Mammary epithelial cell (primary cell): ENCODE measurements around the gene TCP11L2.

Source experiments
- EZH2 ChIP-seq: IDR thresholded peaks from 2 replicates; pipeline ENCODE4 v1.6.1; 2012; ENCODE audit warnings: low read length, inconsistent platforms, borderline replicate concordance
- TF ChIP-seq, protein P1 (sequence below), 2 donors: IDR thresholded peaks in 1 of 2; conservative IDR thresholded peaks in 1 of 2; 2 replicates each; pipeline ENCODE4 v1.5.1; 2011 to 2012; ENCODE audit warnings: inconsistent platforms in 2 of 2, low read length in 2 of 2, mild to moderate bottlenecking in 2 of 2, control low read depth in 1 of 2, low read depth in 1 of 2; ENCODE audit not compliant: insufficient read depth in 1 of 2; ENCODE audit errors: extremely low read depth in 1 of 2

DNA sequence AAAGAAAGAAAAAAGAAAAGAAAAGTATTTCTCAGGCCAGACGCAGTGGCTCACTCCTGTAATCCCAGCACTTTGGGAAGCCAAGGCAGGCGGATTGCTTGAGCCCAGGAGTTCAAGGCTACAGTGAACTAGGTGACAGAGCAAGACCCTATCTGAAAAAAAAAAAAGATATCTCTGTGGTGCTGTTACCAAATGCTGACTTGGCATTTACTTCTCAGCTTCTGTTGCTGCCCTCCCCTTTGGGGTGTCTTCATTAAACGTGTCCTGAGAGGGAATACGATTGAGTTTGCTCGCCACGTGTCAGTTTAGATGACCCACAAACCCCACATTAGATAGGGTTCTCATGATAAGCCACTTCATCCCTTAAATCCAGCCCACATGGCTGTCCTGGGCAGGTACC, 50.6 kb downstream of the TCP11L2 start:
- TF ChIP-seq, protein P1, sequence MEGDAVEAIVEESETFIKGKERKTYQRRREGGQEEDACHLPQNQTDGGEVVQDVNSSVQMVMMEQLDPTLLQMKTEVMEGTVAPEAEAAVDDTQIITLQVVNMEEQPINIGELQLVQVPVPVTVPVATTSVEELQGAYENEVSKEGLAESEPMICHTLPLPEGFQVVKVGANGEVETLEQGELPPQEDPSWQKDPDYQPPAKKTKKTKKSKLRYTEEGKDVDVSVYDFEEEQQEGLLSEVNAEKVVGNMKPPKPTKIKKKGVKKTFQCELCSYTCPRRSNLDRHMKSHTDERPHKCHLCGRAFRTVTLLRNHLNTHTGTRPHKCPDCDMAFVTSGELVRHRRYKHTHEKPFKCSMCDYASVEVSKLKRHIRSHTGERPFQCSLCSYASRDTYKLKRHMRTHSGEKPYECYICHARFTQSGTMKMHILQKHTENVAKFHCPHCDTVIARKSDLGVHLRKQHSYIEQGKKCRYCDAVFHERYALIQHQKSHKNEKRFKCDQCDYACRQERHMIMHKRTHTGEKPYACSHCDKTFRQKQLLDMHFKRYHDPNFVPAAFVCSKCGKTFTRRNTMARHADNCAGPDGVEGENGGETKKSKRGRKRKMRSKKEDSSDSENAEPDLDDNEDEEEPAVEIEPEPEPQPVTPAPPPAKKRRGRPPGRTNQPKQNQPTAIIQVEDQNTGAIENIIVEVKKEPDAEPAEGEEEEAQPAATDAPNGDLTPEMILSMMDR (conservative IDR thresholded peaks at IDR 0.05 in 1 of 2, IDR thresholded peaks at IDR 0.05 in 1 of 2; ENCODE audit: extremely low read depth in 1 of 2, insufficient read depth in 1 of 2, low read depth in 1 of 2, low read length in 2 of 2): no peak
- TF ChIP-seq EZH2: no peak
